Body of pancreas (tissue), 4 donors: ENCODE results near the gene TRAPPC2L. TPM values are rescaled to one million over a fixed set of nuclear protein-coding genes. Genes with fewer than 3 reads are reported as not detected.
"Not testable (repeated sequence)": the region's sequence is repeated elsewhere in the genome, so short reads cannot be mapped to it uniquely, and the experiment has no call there.

Source experiments
- ATAC-seq: fragments of 150-250 bp; one replicate; pipeline ENCODE4 v1.9.1; 2016
- DNase-seq, 4 donors: peaks; one replicate each; pipeline ENCODE4 v3.0.0-alpha.2; 2019
- H3K27ac ChIP-seq, 4 donors: fragments of 200-600 bp; sonication (generic); 1 replicate in 3 of 4; 2 replicates in 1 of 4; pipeline versions ENCODE4 v1.5.1 to v1.6.1; 2016 to 2019; ENCODE audit warnings: mild to moderate bottlenecking in 1 of 4, mixed read lengths in 1 of 4, moderate library complexity in 1 of 4
- H3K27me3 ChIP-seq, 2 donors: fragments of 200-600 bp; sonication (generic); one replicate each; pipeline ENCODE4 v1.6.0; 2016; ENCODE audit warnings: mild to moderate bottlenecking in 1 of 2
- H3K36me3 ChIP-seq, 2 donors: fragments of 200-600 bp; sonication (generic); replicated peaks in 1 of 2; 2 replicates each; pipeline ENCODE4 v1.5.1; 2016; ENCODE audit warnings: low read depth in 2 of 2; ENCODE audit not compliant: insufficient read depth in 1 of 2
- H3K4me1 ChIP-seq: fragments of 200-600 bp; sonication (generic); one replicate; pipeline ENCODE4 v1.6.0; 2016
- H3K4me3 ChIP-seq, 2 donors: fragments of 200-600 bp; sonication (generic); 1 replicate in 1 of 2; 2 replicates in 1 of 2; pipeline ENCODE4 v1.5.1; 2016 to 2019
- H3K9me3 ChIP-seq, 3 donors: fragments of 200-600 bp; sonication (generic); 1 replicate in 2 of 3; 2 replicates in 1 of 3; pipeline ENCODE4 v1.5.1; 2016
- CTCF ChIP-seq, 7 experiments: fragments of 450-650 bp in 4 of 7; fragments of 200-600 bp in 3 of 7; sonication (generic) in 3 of 7; IDR thresholded peaks; one replicate each; pipeline ENCODE4 v1.5.1; 2016 to 2019; ENCODE audit warnings: antibody characterized with exemption in 7 of 7
- POLR2A ChIP-seq, 3 donors: fragments of 450-650 bp; IDR thresholded peaks; one replicate each; pipeline ENCODE4 v1.6.1; 2016; ENCODE audit warnings: antibody characterized with exemption in 3 of 3, mild to moderate bottlenecking in 2 of 3
- WGBS, 2 donors: methylation state at CpG; one replicate each; pipeline ENCODE4 v1.1.5; 2017; 5-methylcytosine and 5-hydroxymethylcytosine counted together
- intact Hi-C: fragments of 100-400 bp; cut with DNase I; formaldehyde crosslinking; loops from one replicate; pipeline ENCODE4 v1.15.1; 2023
- total RNA-seq, 2 donors: library from RNA; depleted of rRNA; stranded (reverse); fragments of >200 nt; gene quantifications; one replicate each; pipeline ENCODE4 v1.1.0, GENCODE V29; 2016

Gene TRAPPC2L
- total RNA-seq, 2 donors from 2014 or later = 7.6 to 35.5 TPM

GRCh38 chr16:88819126-88819525 is 37.8 kb upstream of the TRAPPC2L start:
- H3K36me3 ChIP-seq = peaks cover 0 to 4% of the 10 kb centered on the region in 2 donors
- no peaks in the 10 kb centered on the region for H3K4me1 ChIP-seq
- ATAC-seq (no peak), DNase-seq (no peak)
- WGBS, 2 donors = 74 to 80% methylated on average over 8 to 15 of the region's 16 CpGs
- no peaks in the 10 kb centered on the region for H3K9me3 ChIP-seq
- no peaks in the 10 kb centered on the region for H3K27me3 ChIP-seq
- intact Hi-C loops = loop anchor here (10.0 kb wide), 1 partner anchor 396 kb away; the partner anchor contains the start of gene ZNF778
- H3K27ac ChIP-seq = no peak overlapping the region
- H3K4me3 ChIP-seq = no peak overlapping the region
- TF ChIP-seq CTCF (IDR thresholded peaks at IDR 0.05) = no peak
- TF ChIP-seq POLR2A (IDR thresholded peaks at IDR 0.05) = no peak

GRCh38 chr16:88820385-88821025 is 36.4 kb upstream of the TRAPPC2L start:
- Histone ChIP-seq H3K36me3 (peaks cover 0 to 4% of the 10 kb centered on the region in 2 donors), H3K4me1 (no peaks in the 10 kb centered on the region), H3K27ac (no peak overlapping the region), H3K27me3 (no peaks in the 10 kb centered on the region), H3K9me3 (no peaks in the 10 kb centered on the region), H3K4me3 (no peak overlapping the region)
- intact Hi-C loops = no loop called here
- DNase-seq (no peak), ATAC-seq (no peak)
- WGBS, 2 donors = 89 to 100% methylated on average over 6 to 20 of the region's 20 CpGs
- TF ChIP-seq POLR2A (IDR thresholded peaks at IDR 0.05) (no peak), CTCF (IDR thresholded peaks at IDR 0.05) (no peak)

GRCh38 chr16:88821168-88821850 is 35.6 kb upstream of the TRAPPC2L start:
- 82 to 91% methylated on average over 14 to 22 of the region's 22 CpGs for WGBS, 2 donors
- H3K36me3 ChIP-seq = peaks cover 0 to 4% of the 10 kb centered on the region in 2 donors

GRCh38 chr16:88822281-88823040 is 34.5 kb upstream of the TRAPPC2L start:
- Histone ChIP-seq H3K4me1 (no peaks in the 10 kb centered on the region), H3K36me3 (peaks cover 0 to 4% of the 10 kb centered on the region in 2 donors), H3K9me3 (no peaks in the 10 kb centered on the region), H3K27me3 (no peaks in the 10 kb centered on the region), H3K4me3 (no peak overlapping the region), H3K27ac (no peak overlapping the region)
- DNase-seq (no peak), ATAC-seq (no peak)
- TF ChIP-seq CTCF (IDR thresholded peaks at IDR 0.05) = no peak
- no peak for TF ChIP-seq POLR2A (IDR thresholded peaks at IDR 0.05)
- WGBS, 2 donors = 90 to 95% methylated on average over 10 to 24 of the region's 24 CpGs
- intact Hi-C loops = no loop called here

More at GRCh38 chr16:88821168-88821850, 35.6 kb upstream of the TRAPPC2L start:
- Histone ChIP-seq H3K4me1 (no peaks in the 10 kb centered on the region), H3K9me3 (no peaks in the 10 kb centered on the region), H3K27ac (no peak overlapping the region), H3K27me3 (no peaks in the 10 kb centered on the region), H3K4me3 (no peak overlapping the region)
- TF ChIP-seq CTCF (IDR thresholded peaks at IDR 0.05) = no peak
- no peak for TF ChIP-seq POLR2A (IDR thresholded peaks at IDR 0.05)
- intact Hi-C loops = no loop called here
- ATAC-seq = no peak
- no peak for DNase-seq

GRCh38 chr16:88823646-88824045 is 33.3 kb upstream of the TRAPPC2L start:
- H3K36me3 ChIP-seq, H3K9me3 ChIP-seq, H3K4me3 ChIP-seq, H3K4me1 ChIP-seq, H3K27ac ChIP-seq, H3K27me3 ChIP-seq, DNase-seq, ATAC-seq, intact Hi-C loops: not testable (repeated sequence)
- 89 to 97% methylated on average over 1 to 16 of the region's 31 CpGs for WGBS, 2 donors
